Measurements from ENCODE around the gene VILL. TPM values are rescaled to one million over a fixed set of nuclear protein-coding genes. Genes with fewer than 3 reads are reported as not detected.
"Not testable (repeated sequence)": the region's sequence is repeated elsewhere in the genome, so short reads cannot be mapped to it uniquely, and the experiment has no call there.

Gene VILL
- total and polyA plus RNA-seq, 2 of the 8 experiments (the other 6 are each of a cell fraction or from before 2014, with no cell fraction given), result 4.1 to 4.2 TPM

- no peak for TF ChIP-seq RFX5 (IDR thresholded peaks at IDR 0.05; ENCODE audit: borderline replicate concordance, low read depth, low read length)
These were observed 41.8 kb downstream of the VILL start (continued) for GRCh38 chr3:38032328-38032865.

GRCh38 chr3:38033586-38033985 lies 43.0 kb downstream of the VILL start:
- H3K27me3 ChIP-seq (replicated peaks in 1 of 4; ENCODE audit: control insufficient read depth in 3 of 4, extremely low read depth in 1 of 4, insufficient read depth in 3 of 4, low read length in 3 of 4), result peaks cover 13 to 29% (median 25%) of the 10 kb centered on the region in 4 experiments
- WGBS, 2 experiments (ENCODE audit: extremely low coverage in 1 of 2, insufficient coverage in 1 of 2, insufficient read length in 1 of 2, insufficient replicate concordance in 2 of 2, low coverage in 1 of 2, low lambda C conversion rate in 2 of 2, missing lambda C conversion rate in 1 of 2), result 91% methylated on average over 6 of the region's 7 CpGs; no CpG with 5 or more reads in 1 of the 2 experiments
- not testable (repeated sequence) for H3K14ac ChIP-seq (ENCODE audit: insufficient read length); H3K4me3 ChIP-seq (ENCODE audit: extremely low read depth in 1 of 4, insufficient read depth in 2 of 4, low read depth in 3 of 4, low read length in 4 of 4); H3K79me2 ChIP-seq (ENCODE audit: control insufficient read depth in 1 of 2, insufficient read depth in 2 of 2, low read length in 2 of 2); H2BK5ac ChIP-seq (ENCODE audit: low read depth, low read length); H3K9ac ChIP-seq (replicated peaks in 1 of 4; ENCODE audit: extremely low read depth in 1 of 4, low read depth in 3 of 4, low read length in 3 of 4); H3K9me3 ChIP-seq (ENCODE audit: insufficient read depth in 2 of 2, low read depth in 1 of 2, low read length in 1 of 2); H3K79me1 ChIP-seq (ENCODE audit: low read depth, low read length); H2BK20ac ChIP-seq (ENCODE audit: low read length); H3K27ac ChIP-seq (ENCODE audit: low read depth, low read length); H2AK5ac ChIP-seq (ENCODE audit: low read depth, low read length); H3K56ac ChIP-seq (replicated peaks; ENCODE audit: insufficient read length, low read depth, low read length); H3K4ac ChIP-seq (replicated peaks; ENCODE audit: insufficient read length, low read depth, low read length); H3K23ac ChIP-seq (ENCODE audit: insufficient read length); DNase-seq (ENCODE audit: low read depth in 1 of 2, low spot score in 2 of 2); H4K20me1 ChIP-seq (replicated peaks in 1 of 2; ENCODE audit: control insufficient read depth in 1 of 2, insufficient read depth in 2 of 2, low read length in 2 of 2); H4K5ac ChIP-seq (ENCODE audit: insufficient read length, low read depth, low read length); H2BK12ac ChIP-seq (ENCODE audit: low read depth, low read length); H3K4me1 ChIP-seq (replicated peaks in 1 of 4; ENCODE audit: control insufficient read depth in 3 of 4, insufficient read depth in 4 of 4, low read length in 3 of 4); H4K8ac ChIP-seq (ENCODE audit: extremely low read depth, insufficient read depth, low read length); H2BK15ac ChIP-seq (ENCODE audit: low read length); H3K4me2 ChIP-seq (ENCODE audit: insufficient read depth in 1 of 2, low read depth in 2 of 2, low read length in 2 of 2); H3K18ac ChIP-seq (ENCODE audit: extremely low read depth, low read length); H2BK120ac ChIP-seq (replicated peaks; ENCODE audit: low read depth, low read length); H4K91ac ChIP-seq (replicated peaks; ENCODE audit: insufficient read length, low read length); FAIRE-seq; H3K36me3 ChIP-seq (ENCODE audit: control insufficient read depth in 2 of 4, insufficient read depth in 4 of 4, low read length in 3 of 4); H2AFZ ChIP-seq (ENCODE audit: low read length)
- POLR2A ChIA-PET (ENCODE audit: partially characterized antibody), result interaction anchor here (0.7 kb wide), 1 partner anchor 259 kb away, joined by 4 read pairs; no protein-coding TSS in a partner anchor
- CTCF ChIA-PET (ENCODE audit: partially characterized antibody), result interaction anchor here (1.0 to 1.7 kb wide), 2 partner anchors 30 to 52 kb away, joined by 3 read pairs; no protein-coding TSS in a partner anchor
- H3K23me2 ChIP-seq (ENCODE audit: low read depth, low read length), result peaks cover 11% of the 10 kb centered on the region; the same call in 1 of the 2 replicates
